Coronary artery (tissue), 2 donors: ENCODE results near the gene STK40.

Experiments
- DNase-seq: peaks from one replicate; pipeline ENCODE4 v3.0.0-alpha.2; 2017; ENCODE audit warnings: low spot score
- H3K27ac ChIP-seq, 2 donors: fragments of 200-600 bp; sonication (generic); one replicate each; pipeline ENCODE4 v1.5.1; 2016 to 2019
- H3K4me3 ChIP-seq: fragments of 200-600 bp; sonication (generic); 2 replicates; pipeline ENCODE4 v1.5.1; 2016; ENCODE audit warnings: mild to moderate bottlenecking, moderate library complexity
- TF ChIP-seq, protein P1 (sequence below): fragments of 200-600 bp; sonication (generic); IDR thresholded peaks from one replicate; pipeline ENCODE4 v1.5.1; 2019; ENCODE audit warnings: antibody characterized with exemption

Gene STK40

DNA sequence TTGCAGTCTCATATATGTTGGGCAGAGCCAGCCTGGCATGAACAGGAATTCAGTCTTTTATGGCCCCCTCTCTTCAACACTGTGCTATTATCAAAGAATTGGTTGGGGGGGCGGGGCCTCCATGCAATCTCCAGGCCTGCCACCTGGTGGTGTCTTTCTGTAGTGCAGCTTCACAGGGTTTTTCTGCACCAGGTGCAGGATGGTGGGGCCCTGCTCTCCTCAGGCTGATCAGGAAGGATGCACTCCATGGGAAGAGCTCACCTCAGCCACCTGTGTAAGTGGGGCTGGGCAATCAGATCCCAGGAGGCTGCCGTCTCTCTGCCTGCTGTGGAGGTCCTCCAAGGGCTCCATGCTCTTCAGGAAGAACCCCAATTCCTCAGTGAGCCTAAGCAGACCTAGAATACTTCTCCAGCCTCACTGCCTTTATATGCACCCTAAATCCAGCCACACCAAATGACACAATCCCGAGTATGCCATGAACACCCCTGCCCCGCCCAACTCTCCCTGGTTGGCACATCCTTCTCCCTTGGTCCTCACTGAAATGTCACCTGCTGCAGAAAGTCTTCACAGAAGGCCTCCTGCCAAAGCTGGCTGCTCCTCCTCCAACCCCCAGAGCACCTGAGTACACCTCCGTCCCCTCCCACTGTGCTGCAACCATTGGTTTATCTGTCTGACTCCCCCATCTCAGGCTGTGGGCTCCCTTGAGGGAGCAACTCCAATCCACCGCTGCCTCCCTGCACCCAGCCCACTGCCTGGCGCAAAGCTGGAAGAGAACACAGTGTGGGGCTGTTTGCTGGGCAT lies 16.5 kb downstream of the STK40 start:
- peak overlapping the region in 1 of 2 donors; percentile 2 for H3K27ac ChIP-seq
- DNase-seq = no peak
- TF ChIP-seq, protein P1, sequence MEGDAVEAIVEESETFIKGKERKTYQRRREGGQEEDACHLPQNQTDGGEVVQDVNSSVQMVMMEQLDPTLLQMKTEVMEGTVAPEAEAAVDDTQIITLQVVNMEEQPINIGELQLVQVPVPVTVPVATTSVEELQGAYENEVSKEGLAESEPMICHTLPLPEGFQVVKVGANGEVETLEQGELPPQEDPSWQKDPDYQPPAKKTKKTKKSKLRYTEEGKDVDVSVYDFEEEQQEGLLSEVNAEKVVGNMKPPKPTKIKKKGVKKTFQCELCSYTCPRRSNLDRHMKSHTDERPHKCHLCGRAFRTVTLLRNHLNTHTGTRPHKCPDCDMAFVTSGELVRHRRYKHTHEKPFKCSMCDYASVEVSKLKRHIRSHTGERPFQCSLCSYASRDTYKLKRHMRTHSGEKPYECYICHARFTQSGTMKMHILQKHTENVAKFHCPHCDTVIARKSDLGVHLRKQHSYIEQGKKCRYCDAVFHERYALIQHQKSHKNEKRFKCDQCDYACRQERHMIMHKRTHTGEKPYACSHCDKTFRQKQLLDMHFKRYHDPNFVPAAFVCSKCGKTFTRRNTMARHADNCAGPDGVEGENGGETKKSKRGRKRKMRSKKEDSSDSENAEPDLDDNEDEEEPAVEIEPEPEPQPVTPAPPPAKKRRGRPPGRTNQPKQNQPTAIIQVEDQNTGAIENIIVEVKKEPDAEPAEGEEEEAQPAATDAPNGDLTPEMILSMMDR = peak; percentile 84
- H3K4me3 ChIP-seq = no peak overlapping the region

DNA sequence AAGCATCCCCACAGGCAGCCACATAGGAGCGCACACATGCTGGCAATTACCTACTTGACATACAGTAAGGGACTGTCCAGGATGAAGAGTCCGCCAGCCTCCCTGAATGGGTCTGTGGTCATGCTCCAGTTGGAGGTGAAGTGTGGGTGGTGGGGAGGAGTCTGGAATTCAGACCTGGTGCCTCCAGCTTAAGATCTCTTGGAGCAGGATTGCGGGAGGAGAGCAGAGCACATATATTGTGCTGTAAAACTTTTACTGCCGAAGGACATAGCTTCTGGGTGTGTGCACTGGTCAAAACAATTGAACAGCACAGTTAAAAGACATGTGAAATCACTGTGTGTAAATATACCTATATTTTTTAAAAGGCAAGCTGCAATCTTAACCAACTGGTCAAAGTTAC lies 17.9 kb downstream of the STK40 start:
- H3K27ac ChIP-seq = no peak overlapping the region
- TF ChIP-seq, protein P1 = no peak
- no peak for DNase-seq
- H3K4me3 ChIP-seq = no peak overlapping the region

DNA sequence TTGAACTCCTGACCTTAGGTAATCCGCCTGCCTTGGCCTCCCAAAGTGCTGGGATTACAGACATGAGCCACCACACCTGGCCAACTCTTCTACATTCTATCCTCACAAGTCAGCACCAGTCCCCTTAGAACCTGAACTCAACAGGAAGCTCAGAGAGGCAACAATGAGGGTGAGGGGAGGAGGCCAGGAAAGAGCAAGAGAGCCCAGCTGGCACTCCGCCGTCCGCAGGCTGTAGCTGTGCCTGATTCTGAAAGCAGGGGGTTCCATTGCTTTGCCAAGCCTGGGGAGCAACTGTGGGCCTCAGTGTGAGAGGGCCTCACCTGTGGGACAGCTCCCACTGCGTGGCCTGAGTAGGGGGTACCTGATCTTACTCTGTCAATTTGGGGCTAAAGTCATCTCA lies 18.7 kb downstream of the STK40 start:
- DNase-seq = no peak
- TF ChIP-seq, protein P1 = no peak
- no peak overlapping the region for H3K4me3 ChIP-seq
- H3K27ac ChIP-seq = peak overlapping the region in 1 of 2 donors; percentile 17

DNA sequence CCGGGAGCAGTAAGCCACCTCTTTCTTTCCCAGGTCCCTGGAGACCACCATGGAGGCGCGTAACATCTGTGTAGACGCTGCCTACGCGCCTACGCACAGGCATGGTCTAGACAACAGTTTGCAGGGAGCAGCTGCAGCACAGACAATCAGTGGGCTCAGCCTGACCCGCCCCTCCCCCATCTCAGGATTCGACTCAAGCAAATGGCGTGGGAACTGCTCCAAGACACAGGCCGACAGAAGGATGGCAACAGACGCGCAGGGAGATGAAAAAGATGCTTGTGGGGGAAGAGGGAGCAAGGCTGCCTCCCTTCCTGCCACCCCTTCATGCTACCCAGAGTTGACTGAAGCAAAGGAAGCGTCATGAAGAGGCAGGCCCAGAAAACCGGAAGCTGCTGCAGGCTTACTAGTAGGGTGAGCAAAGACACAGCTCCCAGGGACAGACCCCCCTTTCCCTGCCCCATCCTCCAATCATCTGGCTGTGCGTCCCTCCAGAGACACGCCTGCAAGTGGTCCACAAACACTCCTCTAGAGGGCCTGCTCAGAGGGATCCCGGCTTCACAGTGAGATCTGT lies 19.5 kb downstream of the STK40 start:
- H3K4me3 ChIP-seq = no peak overlapping the region
- TF ChIP-seq, protein P1 = no peak
- no peak for DNase-seq
- peak overlapping the region; percentile 18 to 35 for H3K27ac ChIP-seq

DNA sequence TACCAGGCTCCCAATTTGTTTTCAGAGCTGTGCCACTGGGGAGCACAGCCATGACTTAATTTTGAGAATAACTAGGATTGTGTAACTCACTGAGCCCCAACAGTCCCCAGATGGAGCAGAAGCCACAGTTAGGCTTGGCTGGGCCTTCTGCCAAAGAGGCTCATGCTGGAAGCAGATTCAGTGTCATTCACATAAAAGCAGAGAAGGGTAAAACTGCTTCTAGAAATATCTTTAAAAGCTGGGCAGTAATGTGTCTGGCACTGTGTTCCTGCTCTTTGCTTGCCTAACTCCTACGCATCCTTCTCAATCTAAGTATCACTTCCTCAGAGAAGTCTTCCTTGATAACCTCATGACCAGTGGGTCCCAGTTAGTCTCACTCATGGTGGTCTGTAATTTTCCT lies 20.3 kb downstream of the STK40 start:
- DNase-seq = no peak
- H3K27ac ChIP-seq = peak overlapping the region; percentile 13 to 35
- TF ChIP-seq, protein P1 = no peak
- H3K4me3 ChIP-seq = no peak overlapping the region

DNA sequence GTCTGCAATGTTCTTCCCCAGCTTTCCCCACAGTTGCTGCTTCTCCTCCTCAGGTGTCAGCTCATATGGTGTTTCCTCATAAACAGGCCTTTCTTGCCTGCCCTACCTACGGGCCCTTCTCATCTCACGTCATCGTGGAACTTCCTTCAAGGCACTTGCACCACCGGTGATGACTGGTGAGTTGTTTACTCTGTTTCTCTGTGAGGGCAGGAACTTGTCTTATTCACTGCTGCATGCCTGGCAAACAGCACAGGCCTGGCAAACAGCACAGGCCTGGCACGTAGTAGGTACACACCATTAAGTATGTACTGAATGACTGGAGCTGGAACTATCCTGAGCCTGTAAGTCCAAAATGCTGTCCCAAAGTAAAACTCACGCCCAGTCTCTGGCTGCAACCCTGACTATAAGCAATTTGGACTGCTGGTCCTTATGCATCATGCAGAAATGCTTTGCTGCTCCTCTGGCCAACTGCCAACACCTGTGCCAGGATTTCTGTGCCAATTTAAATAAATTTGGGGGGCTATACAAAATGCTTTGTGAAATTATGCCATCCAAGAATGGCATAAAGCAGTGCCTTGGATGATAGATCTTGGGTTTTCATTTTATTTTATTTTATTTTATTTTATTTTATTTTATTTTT lies 25.7 kb downstream of the STK40 start:
- no peak for DNase-seq
- H3K27ac ChIP-seq = no peak overlapping the region
- TF ChIP-seq, protein P1 = no peak
- no peak overlapping the region for H3K4me3 ChIP-seq

DNA sequence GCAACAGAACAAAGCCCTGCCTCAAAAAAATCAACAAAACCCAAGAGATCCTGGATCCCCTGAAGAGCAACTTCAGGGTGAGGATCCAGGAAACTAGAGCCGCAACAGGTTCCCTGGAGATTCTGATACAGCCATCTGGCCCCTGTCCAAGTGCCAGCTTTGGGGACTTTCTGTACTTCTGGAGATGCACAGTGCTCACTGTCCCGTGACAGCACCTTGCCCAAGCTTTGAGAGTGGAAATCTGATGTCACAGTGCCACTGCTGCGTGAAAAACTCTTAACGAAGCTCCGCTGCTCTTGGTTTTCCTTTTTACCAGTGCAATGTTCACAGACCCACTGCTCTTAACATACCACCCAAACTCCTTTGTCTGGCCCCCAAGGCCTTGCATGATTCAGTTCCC lies 26.3 kb downstream of the STK40 start:
- DNase-seq = no peak
- no peak overlapping the region for H3K4me3 ChIP-seq
- TF ChIP-seq, protein P1 = no peak
- H3K27ac ChIP-seq = no peak overlapping the region
